ENCODE measurements around the gene LRRC4.

DNA sequence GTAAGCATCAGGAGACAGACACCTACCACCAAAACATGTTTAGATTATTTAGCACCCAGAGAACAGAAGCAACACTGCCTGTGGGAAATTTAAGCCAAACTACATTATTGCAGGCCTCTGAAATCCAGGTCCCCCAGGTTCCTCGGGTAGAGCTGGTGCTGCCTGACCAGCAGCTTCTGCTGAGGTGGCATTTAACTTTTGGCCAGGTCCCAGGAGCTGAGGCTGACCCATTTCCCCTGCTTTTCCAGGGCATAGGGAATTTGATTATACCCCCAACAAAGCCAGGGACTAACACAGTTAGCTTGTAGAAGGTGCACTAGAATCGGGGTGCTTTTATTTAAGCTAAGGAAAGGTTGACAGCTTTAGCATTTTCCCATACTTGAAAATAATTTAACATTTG is 4.7 kb downstream of the LRRC4 start:
- TF ChIP-seq RCOR1 (IDR thresholded peaks at IDR 0.05; ENCODE audit: low read length): no peak; the same call in 1 of the 2 replicates
- no peak for TF ChIP-seq POLR2AphosphoS5 (IDR thresholded peaks at IDR 0.05; ENCODE audit: low read depth, low read length)
